WI38 (cell line): Measurements from ENCODE around the gene TSHZ2.

Experiments used
- H3K4me3 ChIP-seq: 2 replicates; pipeline ENCODE4 v1.5.1; 2011; ENCODE audit warnings: low read depth, mild to moderate bottlenecking, control low read depth, low read length
- CTCF ChIP-seq: IDR thresholded peaks from 2 replicates; pipeline ENCODE4 v1.5.1; 2012; ENCODE audit warnings: low read depth, mild to moderate bottlenecking, control low read depth, low read length

TSHZ2 gene

GRCh38 chr20:53037621-53038020 is 65.5 kb downstream of the TSHZ2 start:
- no peak overlapping the region for H3K4me3 ChIP-seq
- TF ChIP-seq CTCF = no peak

- no peak overlapping the region for H3K4me3 ChIP-seq
- TF ChIP-seq CTCF = no peak
These were observed 66.1 kb downstream of the TSHZ2 start for GRCh38 chr20:53038299-53038698.

- TF ChIP-seq CTCF = no peak
- H3K4me3 ChIP-seq = no peak overlapping the region
These were observed 68.8 kb downstream of the TSHZ2 start for GRCh38 chr20:53040693-53041589.

- H3K4me3 ChIP-seq = no peak overlapping the region
These were observed 70.4 kb downstream of the TSHZ2 start for GRCh38 chr20:53042521-53042920.

GRCh38 chr20:53044296-53044695 is 72.1 kb downstream of the TSHZ2 start:
- H3K4me3 ChIP-seq = no peak overlapping the region
- no peak for TF ChIP-seq CTCF

More at GRCh38 chr20:53042521-53042920, 70.4 kb downstream of the TSHZ2 start:
- TF ChIP-seq CTCF = no peak

GRCh38 chr20:53045941-53046340 is 73.8 kb downstream of the TSHZ2 start:
- TF ChIP-seq CTCF = no peak
- no peak overlapping the region for H3K4me3 ChIP-seq

- no peak for TF ChIP-seq CTCF
These were observed 75.0 kb downstream of the TSHZ2 start for GRCh38 chr20:53047203-53047602.

More at GRCh38 chr20:53047203-53047602, 75.0 kb downstream of the TSHZ2 start:
- no peak overlapping the region for H3K4me3 ChIP-seq
